Measurements from ENCODE around the gene RBBP7.

RBBP7 gene

GRCh38 chrX:16910376-16910775 is 40.2 kb upstream of the RBBP7 start:
- no peak for TF ChIP-seq FOXK2 (IDR thresholded peaks at IDR 0.05)
- no peak for TF ChIP-seq NFRKB (IDR thresholded peaks at IDR 0.05)
- no peak for TF ChIP-seq L3MBTL2 (conservative IDR thresholded peaks at IDR 0.05)
- DNase-seq (ENCODE audit: extremely low spot score) = no peak
- CTCF ChIA-PET = interaction anchor here (0.6 kb wide), 1 partner anchor 50 kb away, joined by 3 read pairs; no protein-coding TSS in a partner anchor
- POLR2A ChIA-PET = no interaction called here

GRCh38 chrX:16903274-16904022 is 33.3 kb upstream of the RBBP7 start:
- POLR2A ChIA-PET = no interaction called here
- TF ChIP-seq ARNT (IDR thresholded peaks at IDR 0.05) (no peak), CTBP1 (IDR thresholded peaks at IDR 0.05; ENCODE audit: borderline replicate concordance) (no peak), PKNOX1 (IDR thresholded peaks at IDR 0.05) (no peak), FOXM1 (IDR thresholded peaks at IDR 0.05; ENCODE audit: borderline replicate concordance) (no peak), L3MBTL2 (conservative IDR thresholded peaks at IDR 0.05) (no peak), TARDBP (IDR thresholded peaks at IDR 0.05) (no peak), ZNF384 (IDR thresholded peaks at IDR 0.05) (no peak), NFRKB (IDR thresholded peaks at IDR 0.05) (no peak), SUZ12 (IDR thresholded peaks at IDR 0.05) (no peak), FOXK2 (IDR thresholded peaks at IDR 0.05) (no peak), HDGF (IDR thresholded peaks at IDR 0.05; ENCODE audit: borderline replicate concordance) (no peak), SP1 (IDR thresholded peaks at IDR 0.05) (no peak), BHLHE40 (IDR thresholded peaks at IDR 0.05; ENCODE audit: borderline replicate concordance) (no peak)
- CTCF ChIA-PET = interaction anchor here (1.0 kb wide), 1 partner anchor 21 kb away, joined by 3 read pairs; no protein-coding TSS in a partner anchor
- no peak for DNase-seq (ENCODE audit: extremely low spot score)

- ChIA-PET POLR2A (no interaction called here), CTCF (no interaction called here)
- no peak for DNase-seq (ENCODE audit: extremely low spot score)
- TF ChIP-seq LEF1 (IDR thresholded peaks at IDR 0.05; ENCODE audit: borderline replicate concordance) (no peak), SUZ12 (IDR thresholded peaks at IDR 0.05) (no peak), NFRKB (IDR thresholded peaks at IDR 0.05) (no peak), TARDBP (IDR thresholded peaks at IDR 0.05) (no peak), HDGF (IDR thresholded peaks at IDR 0.05; ENCODE audit: borderline replicate concordance) (no peak), FOXK2 (IDR thresholded peaks at IDR 0.05) (no peak), ZNF384 (IDR thresholded peaks at IDR 0.05) (no peak), PKNOX1 (IDR thresholded peaks at IDR 0.05) (no peak), BHLHE40 (IDR thresholded peaks at IDR 0.05; ENCODE audit: borderline replicate concordance) (no peak), SP1 (IDR thresholded peaks at IDR 0.05) (no peak), CTBP1 (IDR thresholded peaks at IDR 0.05; ENCODE audit: borderline replicate concordance) (no peak), FOXM1 (IDR thresholded peaks at IDR 0.05; ENCODE audit: borderline replicate concordance) (no peak), ARNT (IDR thresholded peaks at IDR 0.05) (no peak), L3MBTL2 (conservative IDR thresholded peaks at IDR 0.05) (no peak), ELF4 (IDR thresholded peaks at IDR 0.05) (no peak), FOXA1 (IDR thresholded peaks at IDR 0.05) (no peak)
Observed at GRCh38 chrX:16897445-16897844, 27.3 kb upstream of the RBBP7 start.

- ChIA-PET POLR2A (interaction anchor here (1.1 kb wide), 1 partner anchor 10 kb away, joined by 6 read pairs; no protein-coding TSS in a partner anchor), CTCF (interaction anchor here (0.9 to 2.4 kb wide), 5 partner anchors 10 to 160 kb away, joined by 3 to 22 read pairs (median 4); no protein-coding TSS in a partner anchor)
- DNase-seq (ENCODE audit: extremely low spot score) = peak; percentile 84
- TF ChIP-seq LEF1 (IDR thresholded peaks at IDR 0.05; ENCODE audit: borderline replicate concordance) (no peak), ARNT (IDR thresholded peaks at IDR 0.05) (no peak), PKNOX1 (IDR thresholded peaks at IDR 0.05) (no peak), BHLHE40 (IDR thresholded peaks at IDR 0.05; ENCODE audit: borderline replicate concordance) (no peak)
Observed at GRCh38 chrX:16892504-16893362, 22.6 kb upstream of the RBBP7 start.

- TF ChIP-seq SP1 (IDR thresholded peaks at IDR 0.05) (no peak), HDGF (IDR thresholded peaks at IDR 0.05; ENCODE audit: borderline replicate concordance) (no peak), NFRKB (IDR thresholded peaks at IDR 0.05) (no peak), ELF4 (IDR thresholded peaks at IDR 0.05) (no peak), LEF1 (IDR thresholded peaks at IDR 0.05; ENCODE audit: borderline replicate concordance) (no peak), SUZ12 (IDR thresholded peaks at IDR 0.05) (no peak), CTBP1 (IDR thresholded peaks at IDR 0.05; ENCODE audit: borderline replicate concordance) (no peak), L3MBTL2 (conservative IDR thresholded peaks at IDR 0.05) (no peak), FOXA1 (IDR thresholded peaks at IDR 0.05) (no peak), PKNOX1 (IDR thresholded peaks at IDR 0.05) (no peak), TARDBP (IDR thresholded peaks at IDR 0.05) (no peak), BHLHE40 (IDR thresholded peaks at IDR 0.05; ENCODE audit: borderline replicate concordance) (no peak), ARNT (IDR thresholded peaks at IDR 0.05) (no peak), ZNF384 (IDR thresholded peaks at IDR 0.05) (no peak), FOXM1 (IDR thresholded peaks at IDR 0.05; ENCODE audit: borderline replicate concordance) (no peak)
- ChIA-PET CTCF (interaction anchor here (1.1 kb wide), 1 partner anchor 161 kb away, joined by 5 read pairs; no protein-coding TSS in a partner anchor), POLR2A (no interaction called here)
- no peak for DNase-seq (ENCODE audit: extremely low spot score)
Observed at GRCh38 chrX:16885628-16886027, 15.5 kb upstream of the RBBP7 start.
